SK-N-SH (cell line): ENCODE data around the gene POLR2C. TPM values are rescaled to one million over a fixed set of nuclear protein-coding genes. Genes with fewer than 3 reads are reported as not detected.
A peak's percentile ranks its signal among the peaks of the same experiment; 100 is the strongest.

ENCODE experiments used
- CTCF ChIA-PET: fragments of 300-600, 350-600 bp; formaldehyde crosslinking; extraction: SDS; loops from one replicate; lab custom pipeline; 2021; lab: Yijun Ruan, JAX
- POLR2A ChIA-PET: fragments of 350-600 bp; sonication (Branson Sonifier 250); formaldehyde crosslinking; extraction: SDS; loops from one replicate; lab custom pipeline; 2020; ENCODE audit warnings: antibody characterized with exemption, inconsistent platforms; lab: Yijun Ruan, JAX
- DNase-seq: peaks from one replicate; pipeline ENCODE4 v3.0.0; 2012
- H2AFZ ChIP-seq: fragments of 200-600 bp; sonication (generic); 2 replicates; pipeline ENCODE4 v1.8.1; 2016; ENCODE audit warnings: antibody characterized with exemption, mild to moderate bottlenecking, low read depth
- H3F3A ChIP-seq: fragments of 200-600 bp; sonication (generic); replicated peaks from 2 replicates; pipeline ENCODE3; 2016; ENCODE audit warnings: antibody characterized with exemption, mild to moderate bottlenecking; ENCODE audit not compliant: insufficient read depth
- H3K27ac ChIP-seq, 2 experiments: fragments of 200-500 bp in 1 of 2; fragments of 200-600 bp in 1 of 2; sonication (Bioruptor generic) in 1 of 2; sonication (generic), shearing (Covaris generic) in 1 of 2; 2 replicates each; pipeline versions ENCODE4 v1.5.1 to v1.6.1; 2014 to 2016; ENCODE audit warnings: low read depth in 2 of 2, inconsistent platforms in 1 of 2, low read length in 1 of 2, mild to moderate bottlenecking in 1 of 2, mixed read lengths in 1 of 2
- H3K27me3 ChIP-seq: fragments of 200-600 bp; sonication (generic), shearing (Covaris generic); 2 replicates; pipeline ENCODE4 v1.6.1; 2016; ENCODE audit warnings: mixed run types; ENCODE audit not compliant: insufficient read depth
- H3K36me3 ChIP-seq, 2 experiments: fragments of 200-500 bp in 1 of 2; fragments of 200-600 bp in 1 of 2; sonication (Bioruptor generic) in 1 of 2; sonication (generic) in 1 of 2; replicated peaks in 1 of 2; 2 replicates each; pipeline versions ENCODE3 to v1.5.1; 2014 to 2016; ENCODE audit warnings: low read length in 1 of 2, mild to moderate bottlenecking in 1 of 2; ENCODE audit not compliant: insufficient read depth in 2 of 2, control insufficient read depth in 1 of 2
- H3K4me1 ChIP-seq, 2 experiments: fragments of 200-500 bp in 1 of 2; fragments of 200-600 bp in 1 of 2; sonication (Bioruptor generic) in 1 of 2; sonication (generic), shearing (Covaris generic) in 1 of 2; 2 replicates each; pipeline versions ENCODE4 v1.5.1 to v1.6.1; 2014 to 2016; ENCODE audit warnings: low read depth in 1 of 2, low read length in 1 of 2, mixed run types in 1 of 2; ENCODE audit not compliant: insufficient read depth in 2 of 2, control insufficient read depth in 1 of 2
- H3K4me2 ChIP-seq: fragments of 200-600 bp; sonication (generic), shearing (Covaris generic); 2 replicates; pipeline ENCODE4 v1.6.1; 2017; ENCODE audit warnings: mixed run types
- H3K4me3 ChIP-seq, 2 experiments: fragments of 200-500 bp in 1 of 2; fragments of 200-600 bp in 1 of 2; sonication (Bioruptor generic) in 1 of 2; sonication (generic), shearing (Covaris generic) in 1 of 2; 2 replicates each; pipeline versions ENCODE4 v1.5.1 to v1.8.1; 2014 to 2016; ENCODE audit warnings: low read depth in 2 of 2, inconsistent platforms in 1 of 2, low read length in 1 of 2, mild to moderate bottlenecking in 1 of 2, mixed read lengths in 1 of 2, moderate library complexity in 1 of 2
- H3K79me2 ChIP-seq: fragments of 200-600 bp; sonication (generic); 2 replicates; pipeline ENCODE4 v1.8.1; 2017; ENCODE audit warnings: mild to moderate bottlenecking; ENCODE audit not compliant: insufficient read depth
- H3K9ac ChIP-seq: fragments of 200-600 bp; sonication (generic); 2 replicates; pipeline ENCODE4 v1.6.1; 2017; ENCODE audit warnings: mixed run types
- H3K9me2 ChIP-seq: fragments of 200-600 bp; sonication (generic); 2 replicates; pipeline ENCODE4 v1.6.1; 2017; ENCODE audit warnings: mixed run types
- H3K9me3 ChIP-seq: fragments of 200-600 bp; sonication (generic); 2 replicates; pipeline ENCODE4 v1.6.1; 2017; ENCODE audit warnings: mixed run types, mild to moderate bottlenecking, moderate library complexity
- H4K20me1 ChIP-seq: fragments of 200-600 bp; sonication (generic); 2 replicates; pipeline ENCODE4 v1.6.1; 2017; ENCODE audit warnings: mild to moderate bottlenecking, mixed run types; ENCODE audit not compliant: insufficient read depth
- FOSL2 ChIP-seq: IDR thresholded peaks from 2 replicates; pipeline ENCODE4 v1.4.0; 2012; ENCODE audit warnings: low read depth, mild to moderate bottlenecking, moderate library complexity, borderline replicate concordance
- FOXJ3 ChIP-seq: sonication (generic); formaldehyde crosslinking; IDR thresholded peaks from 2 replicates; pipeline ENCODE4 v1.5.1; 2020; ENCODE audit warnings: mild to moderate bottlenecking, missing genetic modification reagents
- GABPA ChIP-seq: IDR thresholded peaks from 2 replicates; pipeline ENCODE4 v1.4.0; 2012; ENCODE audit warnings: low read depth, mild to moderate bottlenecking
- NFIC ChIP-seq: IDR thresholded peaks from 2 replicates; pipeline ENCODE4 v1.4.0; 2012; ENCODE audit warnings: borderline replicate concordance
- NRF1 ChIP-seq: IDR thresholded peaks from 2 replicates; pipeline ENCODE4 v1.6.1; 2012; ENCODE audit warnings: low read depth, mild to moderate bottlenecking, low read length
- RCOR1 ChIP-seq: fragments of 150-350 bp; IDR thresholded peaks from 2 replicates; pipeline ENCODE4 v1.6.1; 2017; ENCODE audit warnings: antibody characterized with exemption, low read length
- RFX5 ChIP-seq: IDR thresholded peaks from 2 replicates; pipeline ENCODE4 v1.6.1; 2012; ENCODE audit warnings: mild to moderate bottlenecking, improper control_type of control experiment, low read length
- WGBS: methylation state at CpG from one replicate; pipeline ENCODE4 v1.1.6; 2017; ENCODE audit warnings: low lambda C conversion rate; 5-methylcytosine and 5-hydroxymethylcytosine counted together
- polyA plus RNA-seq, 3 experiments: library from polyadenylated mRNA; depleted of rRNA; stranded (reverse); fragments of >200 nt; gene quantifications; 2 replicates each; pipeline ENCODE4 v1.2.3, GENCODE V29; 2012
- TF ChIP-seq, protein P1 (sequence below): fragments of 150-350 bp; IDR thresholded peaks from 2 replicates; pipeline ENCODE4 v1.6.1; 2017; ENCODE audit warnings: antibody characterized with exemption, low read length, low read depth, borderline replicate concordance

The POLR2C gene
- polyA plus RNA-seq, 1 of the 3 experiments (the other 2 are of a cell fraction) = 160 TPM

GRCh38 chr16:57470711-57471110, 8.2 kb downstream of the POLR2C start:
- Histone ChIP-seq H3K9me3 (no peaks in the 10 kb centered on the region), H3K27ac (peak overlapping the region in 1 of 2 experiments; percentile 95; a peak in 2 of 4 replicates), H3F3A (peaks cover 4% of the 10 kb centered on the region)
- peak; percentile 16; the same call in 1 of the 2 replicates for TF ChIP-seq NFIC
- no peak for TF ChIP-seq FOXJ3 (CRISPR knock-in tag)
- TF ChIP-seq, all 33 proteins: peak for 1
- H2AFZ ChIP-seq = no peak overlapping the region
- H3K27me3 ChIP-seq = no peaks in the 10 kb centered on the region
- H4K20me1 ChIP-seq = 0 out of 2 replicates have a peak, but pooled peaks cover 3% of the 10 kb centered on the region
- 50% methylated on average over 6 of the region's 6 CpGs for WGBS
- H3K9ac ChIP-seq = no peak overlapping the region
- CTCF ChIA-PET = interaction anchor here (0.7 to 21.0 kb wide), 5 partner anchors 8 to 52 kb away, joined by 3 to 354 read pairs (median 9); partner anchors contain the start of gene POLR2C
- no peak overlapping the region for H3K4me3 ChIP-seq
- no peaks in the 10 kb centered on the region for H3K9me2 ChIP-seq
- peak; percentile 45 for DNase-seq
- H3K4me2 ChIP-seq = no peak overlapping the region
- POLR2A ChIA-PET = interaction anchor here (1.0 to 5.1 kb wide), 5 partner anchors 8 to 49 kb away, joined by 4 to 52 read pairs (median 12); partner anchors contain the start of genes DOK4 and POLR2C
- H3K79me2 ChIP-seq = peaks cover 3% of the 10 kb centered on the region; the same call in 1 of the 2 replicates
- H3K36me3 ChIP-seq = peaks cover 50 to 81% of the 10 kb centered on the region in 2 experiments
- H3K4me1 ChIP-seq = peaks cover 0 to 60% of the 10 kb centered on the region in 2 experiments; a peak in 2 of 4 replicates

GRCh38 chr16:57471209-57471608, 8.7 kb downstream of the POLR2C start:
- TF ChIP-seq RCOR1 (no peak), GABPA (no peak), FOSL2 (no peak), RFX5 (no peak), NRF1 (no peak)
- TF ChIP-seq, protein P1, sequence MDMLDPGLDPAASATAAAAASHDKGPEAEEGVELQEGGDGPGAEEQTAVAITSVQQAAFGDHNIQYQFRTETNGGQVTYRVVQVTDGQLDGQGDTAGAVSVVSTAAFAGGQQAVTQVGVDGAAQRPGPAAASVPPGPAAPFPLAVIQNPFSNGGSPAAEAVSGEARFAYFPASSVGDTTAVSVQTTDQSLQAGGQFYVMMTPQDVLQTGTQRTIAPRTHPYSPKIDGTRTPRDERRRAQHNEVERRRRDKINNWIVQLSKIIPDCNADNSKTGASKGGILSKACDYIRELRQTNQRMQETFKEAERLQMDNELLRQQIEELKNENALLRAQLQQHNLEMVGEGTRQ = no peak
- POLR2A ChIA-PET = interaction anchor here (1.0 to 5.1 kb wide), 5 partner anchors 9 to 48 kb away, joined by 4 to 52 read pairs (median 12); partner anchors contain the start of genes DOK4 and POLR2C
- peak overlapping the region in 1 of 2 experiments; percentile 95; a peak in 2 of 4 replicates for H3K27ac ChIP-seq
- DNase-seq = no peak
- H3K79me2 ChIP-seq = no peaks in the 10 kb centered on the region
- H3K4me2 ChIP-seq = no peak overlapping the region
- H3F3A ChIP-seq = peaks cover 4% of the 10 kb centered on the region
- peaks cover 45 to 76% of the 10 kb centered on the region in 2 experiments for H3K36me3 ChIP-seq
- no peak overlapping the region for H3K4me3 ChIP-seq
- 0 out of 2 replicates have a peak, but pooled peaks cover 6% of the 10 kb centered on the region for H4K20me1 ChIP-seq
- peaks cover 0 to 65% of the 10 kb centered on the region in 2 experiments; a peak in 2 of 4 replicates for H3K4me1 ChIP-seq
- H3K9me3 ChIP-seq = no peaks in the 10 kb centered on the region
- no peak overlapping the region for H3K9ac ChIP-seq
- WGBS = 67% methylated on average over 1 of the region's 1 CpG
- no peaks in the 10 kb centered on the region for H3K9me2 ChIP-seq
- no peak overlapping the region for H2AFZ ChIP-seq
- CTCF ChIA-PET = interaction anchor here (0.7 to 21.0 kb wide), 5 partner anchors 8 to 53 kb away, joined by 3 to 354 read pairs (median 9); partner anchors contain the start of gene POLR2C
- H3K27me3 ChIP-seq = no peaks in the 10 kb centered on the region
